ENCODE results near the gene ABLIM1. TPM values are rescaled to one million over a fixed set of nuclear protein-coding genes. Genes with fewer than 3 reads are reported as not detected.
"Not testable (repeated sequence)": the region's sequence is repeated elsewhere in the genome, so short reads cannot be mapped to it uniquely, and the experiment has no call there.

ABLIM1 gene
- total and polyA plus RNA-seq, 3 donors from 2014 or later: 90.0 to 137 (median 128) TPM

DNA sequence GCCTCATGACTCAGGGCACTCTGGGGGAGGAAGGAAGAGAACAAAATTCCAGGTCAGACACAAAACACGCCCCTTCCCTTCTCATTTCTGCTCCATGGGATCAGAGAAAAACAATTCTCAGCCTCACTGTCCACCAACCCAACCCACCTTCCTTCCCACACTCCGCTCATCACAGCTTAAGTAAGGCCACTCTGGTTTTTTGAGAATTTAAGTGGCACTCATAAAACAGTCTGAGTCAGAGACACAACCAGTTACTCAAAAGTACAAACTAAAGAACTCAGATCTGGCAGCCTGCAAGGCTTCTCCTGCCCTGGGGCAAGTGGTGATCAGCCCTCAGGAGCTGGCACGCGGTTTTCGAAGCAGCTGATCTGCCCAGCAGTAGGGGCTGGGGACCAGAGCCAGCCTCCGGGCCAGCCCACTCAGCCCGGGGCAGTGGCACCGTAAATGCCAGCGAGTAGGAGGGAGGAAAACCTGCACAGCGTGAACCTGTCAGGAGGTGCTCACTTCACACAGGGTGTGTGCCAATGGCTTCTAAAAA lies 39.1 kb upstream of the ABLIM1 start:
- Histone ChIP-seq H3K27ac (no peak overlapping the region), H3K4me1 (no peaks in the 10 kb centered on the region), H3K36me3 (ENCODE audit: low read depth, missing control alignments) (no peaks in the 10 kb centered on the region), H3K27me3 (no peaks in the 10 kb centered on the region), H3K9me3 (no peaks in the 10 kb centered on the region), H3K4me3 (no peak overlapping the region)
- TF ChIP-seq POLR2A (IDR thresholded peaks at IDR 0.05): no peak
- TF ChIP-seq, protein P1, sequence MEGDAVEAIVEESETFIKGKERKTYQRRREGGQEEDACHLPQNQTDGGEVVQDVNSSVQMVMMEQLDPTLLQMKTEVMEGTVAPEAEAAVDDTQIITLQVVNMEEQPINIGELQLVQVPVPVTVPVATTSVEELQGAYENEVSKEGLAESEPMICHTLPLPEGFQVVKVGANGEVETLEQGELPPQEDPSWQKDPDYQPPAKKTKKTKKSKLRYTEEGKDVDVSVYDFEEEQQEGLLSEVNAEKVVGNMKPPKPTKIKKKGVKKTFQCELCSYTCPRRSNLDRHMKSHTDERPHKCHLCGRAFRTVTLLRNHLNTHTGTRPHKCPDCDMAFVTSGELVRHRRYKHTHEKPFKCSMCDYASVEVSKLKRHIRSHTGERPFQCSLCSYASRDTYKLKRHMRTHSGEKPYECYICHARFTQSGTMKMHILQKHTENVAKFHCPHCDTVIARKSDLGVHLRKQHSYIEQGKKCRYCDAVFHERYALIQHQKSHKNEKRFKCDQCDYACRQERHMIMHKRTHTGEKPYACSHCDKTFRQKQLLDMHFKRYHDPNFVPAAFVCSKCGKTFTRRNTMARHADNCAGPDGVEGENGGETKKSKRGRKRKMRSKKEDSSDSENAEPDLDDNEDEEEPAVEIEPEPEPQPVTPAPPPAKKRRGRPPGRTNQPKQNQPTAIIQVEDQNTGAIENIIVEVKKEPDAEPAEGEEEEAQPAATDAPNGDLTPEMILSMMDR (IDR thresholded peaks at IDR 0.05): no peak
- intact Hi-C loops (cut with DNase I; ENCODE audit: low total_unique reads): no loop called here
- 94% methylated on average over 10 of the region's 10 CpGs for WGBS, 2 donors
- no peak for DNase-seq

DNA sequence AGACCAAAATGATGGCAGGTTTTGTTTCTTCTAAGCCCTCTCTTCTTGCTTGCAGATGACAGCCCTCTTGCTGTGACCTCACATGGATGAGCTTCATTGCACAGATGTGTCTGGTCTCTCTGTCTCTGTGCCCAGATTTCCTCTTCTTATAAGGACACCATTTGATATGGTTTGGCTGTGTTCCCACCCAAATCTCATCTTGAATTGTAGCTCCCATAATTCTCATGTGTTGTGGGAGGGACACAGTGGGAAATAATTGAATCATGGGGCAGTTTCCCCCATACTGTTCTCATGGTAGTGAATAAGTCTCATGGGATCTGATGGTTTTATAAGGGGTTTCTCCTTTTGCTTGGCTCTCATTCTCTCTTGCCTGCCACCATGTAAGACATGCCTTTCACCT lies 38.2 kb upstream of the ABLIM1 start:
- H3K4me1 ChIP-seq; H3K27me3 ChIP-seq; H3K9me3 ChIP-seq; DNase-seq; intact Hi-C loops (cut with DNase I; ENCODE audit: low total_unique reads); H3K4me3 ChIP-seq; H3K36me3 ChIP-seq (ENCODE audit: low read depth, missing control alignments); H3K27ac ChIP-seq: not testable (repeated sequence)

DNA sequence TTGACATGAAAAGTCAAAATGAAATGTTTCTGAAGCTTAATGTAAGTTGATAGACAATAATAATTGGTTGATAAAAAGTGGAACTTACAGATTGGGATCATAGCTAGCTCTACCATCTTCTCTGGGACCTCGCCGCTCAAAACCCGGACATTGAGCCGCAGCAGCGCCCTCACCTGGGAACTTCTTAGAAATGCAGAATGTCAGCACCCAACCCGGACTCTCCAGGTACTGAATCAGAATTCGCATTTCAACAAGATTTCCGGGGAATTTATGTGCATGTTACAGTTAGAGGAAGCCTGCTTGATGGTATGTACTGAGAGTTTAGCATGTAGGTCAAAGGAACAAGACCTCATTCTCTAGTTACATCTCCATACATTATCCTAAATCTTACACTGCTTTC lies 36.7 kb upstream of the ABLIM1 start:
- intact Hi-C loops (cut with DNase I; ENCODE audit: low total_unique reads): no loop called here
- Histone ChIP-seq H3K9me3 (no peaks in the 10 kb centered on the region), H3K36me3 (ENCODE audit: low read depth, missing control alignments) (no peaks in the 10 kb centered on the region), H3K4me3 (no peak overlapping the region), H3K4me1 (no peaks in the 10 kb centered on the region), H3K27ac (no peak overlapping the region), H3K27me3 (no peaks in the 10 kb centered on the region)
- TF ChIP-seq, protein P1 (IDR thresholded peaks at IDR 0.05): peak in 2 of 3 experiments; percentile 29 to 54
- no peak for TF ChIP-seq POLR2A (IDR thresholded peaks at IDR 0.05)
- 49 to 60% methylated on average over 8 of the region's 8 CpGs for WGBS, 2 donors
- peak; percentile 68 for DNase-seq

DNA sequence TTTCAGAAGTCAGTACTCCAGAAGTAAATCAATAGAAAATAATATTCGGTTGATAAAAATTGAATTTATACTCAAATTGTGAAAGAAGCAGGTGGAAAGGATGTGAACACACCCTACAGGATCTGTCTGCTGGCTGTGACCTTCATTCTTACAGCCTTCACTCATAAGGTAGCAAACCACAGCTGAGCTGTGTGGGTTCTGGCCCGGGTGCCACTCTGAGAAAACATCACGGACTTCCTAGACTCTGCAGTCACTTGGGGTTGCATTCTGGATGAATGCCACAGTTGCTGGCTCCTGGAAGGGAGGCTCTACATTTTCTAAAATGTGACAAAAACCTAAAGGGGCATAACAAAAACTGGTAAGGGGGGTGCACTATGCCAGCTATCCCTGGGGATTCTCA lies 36.0 kb upstream of the ABLIM1 start:
- Histone ChIP-seq H3K9me3 (no peaks in the 10 kb centered on the region), H3K36me3 (ENCODE audit: low read depth, missing control alignments) (no peaks in the 10 kb centered on the region), H3K27ac (no peak overlapping the region), H3K4me3 (no peak overlapping the region), H3K4me1 (no peaks in the 10 kb centered on the region), H3K27me3 (no peaks in the 10 kb centered on the region)
- 55 to 77% methylated on average over 3 of the region's 3 CpGs for WGBS, 2 donors
- intact Hi-C loops (cut with DNase I; ENCODE audit: low total_unique reads): no loop called here
- TF ChIP-seq, protein P1 (IDR thresholded peaks at IDR 0.05): no peak
- no peak for DNase-seq

DNA sequence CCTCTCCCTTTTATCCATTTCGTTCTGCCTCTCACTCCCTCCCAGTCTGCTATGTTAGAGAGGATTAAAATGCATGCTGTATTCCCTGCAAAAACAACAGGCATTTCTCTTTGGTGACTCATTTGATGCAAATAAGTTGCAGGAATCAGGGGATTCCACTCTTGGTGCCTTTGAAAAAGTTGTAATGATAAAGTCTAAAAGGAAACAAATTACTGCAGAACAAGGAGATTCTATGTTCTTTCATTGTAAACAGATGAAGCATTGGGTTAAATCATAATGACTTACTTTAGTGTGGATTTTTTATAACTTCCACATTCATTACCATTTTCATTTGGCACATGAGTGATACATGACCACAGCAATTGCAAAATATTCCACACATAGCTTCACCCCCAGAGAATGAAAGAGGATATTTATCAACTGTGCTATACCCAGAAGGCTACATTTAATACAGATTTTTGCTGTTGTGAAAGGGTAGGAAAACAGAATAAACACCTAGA lies 33.4 kb upstream of the ABLIM1 start:
- Histone ChIP-seq H3K36me3 (ENCODE audit: low read depth, missing control alignments) (no peaks in the 10 kb centered on the region), H3K9me3 (no peaks in the 10 kb centered on the region), H3K4me3 (no peak overlapping the region), H3K27me3 (no peaks in the 10 kb centered on the region), H3K27ac (no peak overlapping the region), H3K4me1 (peaks cover 8% of the 10 kb centered on the region)
- intact Hi-C loops (cut with DNase I; ENCODE audit: low total_unique reads): no loop called here
- 64 to 90% methylated on average over 1 of the region's 1 CpG for WGBS, 2 donors
- TF ChIP-seq, protein P1 (IDR thresholded peaks at IDR 0.05): no peak
- no peak for TF ChIP-seq POLR2A (IDR thresholded peaks at IDR 0.05)
- no peak for DNase-seq

All from testis (tissue), 3 donors.